Gastroesophageal sphincter (tissue), 4 donors: ENCODE results near the gene CMBL. TPM values are rescaled to one million over a fixed set of nuclear protein-coding genes. Genes with fewer than 3 reads are reported as not detected.
A peak's percentile ranks its signal among the peaks of the same experiment; 100 is the strongest.

Source experiments
- ATAC-seq: fragments of 150-250 bp; one replicate; pipeline ENCODE4 v1.9.1; 2016; ENCODE audit warnings: mild to moderate bottlenecking, moderate library complexity
- H3K27ac ChIP-seq, 4 donors: fragments of 200-600 bp; sonication (generic) in 3 of 4; 1 replicate in 3 of 4; 2 replicates in 1 of 4; pipeline ENCODE4 v1.5.1; 2016 to 2019
- H3K27me3 ChIP-seq: fragments of 200-600 bp; sonication (generic); one replicate; pipeline ENCODE4 v1.5.1; 2019
- H3K36me3 ChIP-seq, 2 donors: fragments of 200-600 bp; sonication (generic); one replicate each; pipeline ENCODE4 v1.5.1; 2019; ENCODE audit warnings: control low read depth in 1 of 2
- H3K4me1 ChIP-seq, 3 donors: fragments of 200-600 bp; sonication (generic); 1 replicate in 2 of 3; 2 replicates in 1 of 3; pipeline ENCODE4 v1.5.1; 2016 to 2019; ENCODE audit warnings: control low read depth in 2 of 3
- H3K4me3 ChIP-seq, 2 donors: fragments of 200-600 bp; sonication (generic); one replicate each; pipeline ENCODE4 v1.5.1; 2019; ENCODE audit warnings: mild to moderate bottlenecking in 1 of 2, moderate library complexity in 1 of 2
- H3K9me3 ChIP-seq, 3 donors: fragments of 200-600 bp; sonication (generic); one replicate each; pipeline ENCODE4 v1.5.1; 2017 to 2019; ENCODE audit warnings: control low read depth in 2 of 3
- EP300 ChIP-seq: sonication (generic); formaldehyde crosslinking; IDR thresholded peaks from one replicate; pipeline ENCODE4 v1.6.1; 2017; ENCODE audit warnings: antibody characterized with exemption, mild to moderate bottlenecking
- POLR2A ChIP-seq, 2 donors: fragments of 450-650 bp; IDR thresholded peaks; one replicate each; pipeline ENCODE4 v1.6.1; 2017; ENCODE audit warnings: antibody characterized with exemption in 2 of 2, mild to moderate bottlenecking in 2 of 2, moderate library complexity in 1 of 2
- POLR2AphosphoS5 ChIP-seq: sonication (generic); formaldehyde crosslinking; IDR thresholded peaks from one replicate; pipeline ENCODE4 v1.6.1; 2017; ENCODE audit warnings: antibody characterized with exemption
- WGBS, 2 donors: methylation state at CpG; one replicate each; pipeline ENCODE4 v1.1.5; 2018; ENCODE audit warnings: low coverage in 1 of 2; 5-methylcytosine and 5-hydroxymethylcytosine counted together
- total RNA-seq, 4 donors: library from RNA; depleted of rRNA; stranded (reverse); fragments of >200 nt; gene quantifications; one replicate each; pipeline ENCODE4 v1.1.0, GENCODE V29; 2016
- TF ChIP-seq, protein P1 (sequence below), 4 experiments: fragments of 200-600 bp in 2 of 4; fragments of 450-650 bp in 2 of 4; sonication (generic) in 1 of 4; IDR thresholded peaks; one replicate each; pipeline ENCODE4 v1.5.1; 2017 to 2019; ENCODE audit warnings: antibody characterized with exemption in 4 of 4, mild to moderate bottlenecking in 2 of 4, moderate library complexity in 2 of 4

CMBL gene
- total RNA-seq, 4 donors from 2014 or later = 2.2 to 7.7 (median 4.4) TPM

DNA sequence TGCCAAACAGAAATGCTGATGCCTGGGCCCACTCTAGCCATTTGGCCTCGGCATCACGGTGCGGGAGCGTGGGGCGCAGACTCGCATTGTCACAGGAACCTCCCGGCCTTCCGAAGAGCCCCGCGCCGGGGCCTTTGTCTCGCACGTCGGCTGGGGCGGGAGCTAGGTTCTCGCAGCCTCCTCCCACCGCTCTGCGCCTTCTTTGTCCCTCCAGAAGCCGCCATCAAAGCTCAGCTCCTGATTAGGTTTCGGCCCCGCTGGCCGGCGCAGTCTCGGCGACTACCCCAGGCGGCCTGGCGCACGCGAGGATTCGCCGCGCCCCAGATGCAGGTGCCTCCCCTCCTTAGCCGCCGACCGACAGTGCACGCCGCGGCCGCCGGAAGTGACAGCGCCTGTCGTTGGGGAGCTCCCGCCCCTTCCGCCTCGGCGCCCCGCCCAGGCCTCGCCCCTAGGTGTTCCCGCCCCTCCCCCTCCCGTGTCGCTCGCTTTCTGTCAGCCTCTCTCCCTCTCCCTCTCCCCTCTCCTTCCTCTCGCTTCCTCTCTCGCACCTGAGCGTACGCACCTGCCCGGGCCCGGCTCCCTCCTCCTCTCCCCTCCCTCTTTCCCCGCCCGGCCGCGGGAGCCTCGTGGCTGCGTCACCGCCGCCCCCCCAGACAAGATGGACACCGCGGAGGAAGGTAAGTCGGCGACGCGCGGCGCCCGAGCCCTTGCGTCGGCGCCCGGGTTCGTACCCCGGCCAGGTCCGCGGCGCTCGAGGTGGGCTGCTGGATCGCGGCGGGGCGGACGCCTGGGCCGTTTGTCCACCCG lies 45.7 kb upstream of the CMBL start, which contains the start of gene MARCHF6:
MARCHF6 (plus strand) TSS at position 455 of the 807 bp plus-strand sequence; CDS start at position 659, 204 bp downstream.
- no peaks in the 10 kb centered on the region for H3K36me3 ChIP-seq
- 0% methylated on average over 24 of the region's 92 CpGs; no CpG with 5 or more reads in 1 of the 2 donors for WGBS, 2 donors
- no peaks in the 10 kb centered on the region for H3K27me3 ChIP-seq
- ATAC-seq = peak; percentile 98
- H3K9me3 ChIP-seq = no peaks in the 10 kb centered on the region
- H3K4me1 ChIP-seq = peaks cover 0 to 52% (median 9%) of the 10 kb centered on the region in 3 donors
- peak; percentile 95 for TF ChIP-seq POLR2AphosphoS5
- TF ChIP-seq EP300 = no peak
- TF ChIP-seq POLR2A (IDR thresholded peaks at IDR 0.05) = peak; percentile 88 to 91
- TF ChIP-seq, protein P1, sequence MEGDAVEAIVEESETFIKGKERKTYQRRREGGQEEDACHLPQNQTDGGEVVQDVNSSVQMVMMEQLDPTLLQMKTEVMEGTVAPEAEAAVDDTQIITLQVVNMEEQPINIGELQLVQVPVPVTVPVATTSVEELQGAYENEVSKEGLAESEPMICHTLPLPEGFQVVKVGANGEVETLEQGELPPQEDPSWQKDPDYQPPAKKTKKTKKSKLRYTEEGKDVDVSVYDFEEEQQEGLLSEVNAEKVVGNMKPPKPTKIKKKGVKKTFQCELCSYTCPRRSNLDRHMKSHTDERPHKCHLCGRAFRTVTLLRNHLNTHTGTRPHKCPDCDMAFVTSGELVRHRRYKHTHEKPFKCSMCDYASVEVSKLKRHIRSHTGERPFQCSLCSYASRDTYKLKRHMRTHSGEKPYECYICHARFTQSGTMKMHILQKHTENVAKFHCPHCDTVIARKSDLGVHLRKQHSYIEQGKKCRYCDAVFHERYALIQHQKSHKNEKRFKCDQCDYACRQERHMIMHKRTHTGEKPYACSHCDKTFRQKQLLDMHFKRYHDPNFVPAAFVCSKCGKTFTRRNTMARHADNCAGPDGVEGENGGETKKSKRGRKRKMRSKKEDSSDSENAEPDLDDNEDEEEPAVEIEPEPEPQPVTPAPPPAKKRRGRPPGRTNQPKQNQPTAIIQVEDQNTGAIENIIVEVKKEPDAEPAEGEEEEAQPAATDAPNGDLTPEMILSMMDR (IDR thresholded peaks at IDR 0.05) = peak in 1 of 4 experiments; percentile 13
- H3K27ac ChIP-seq = peak within 1 kb of the TSS; percentile 95 to 97 (median 96)
- H3K4me3 ChIP-seq = peak within 1 kb of the TSS; percentile 78 to 92

- no peak for ATAC-seq
- 21 to 24% methylated on average over 16 to 17 of the region's 19 CpGs for WGBS, 2 donors
- TF ChIP-seq POLR2AphosphoS5 (no peak), POLR2A (IDR thresholded peaks at IDR 0.05) (no peak), EP300 (no peak)
- TF ChIP-seq, protein P1 (IDR thresholded peaks at IDR 0.05) = no peak
- Histone ChIP-seq H3K9me3 (no peaks in the 10 kb centered on the region), H3K4me3 (peak overlapping the region; percentile 78 to 92), H3K36me3 (no peaks in the 10 kb centered on the region), H3K4me1 (peaks cover 0 to 45% (median 9%) of the 10 kb centered on the region in 3 donors), H3K27me3 (no peaks in the 10 kb centered on the region), H3K27ac (peak overlapping the region; percentile 95 to 97 (median 96))
Observed at GRCh38 chr5:10352430-10353240, 44.9 kb upstream of the CMBL start.

GRCh38 chr5:10351919-10352318 lies 44.2 kb upstream of the CMBL start:
- WGBS, 2 donors = 83 to 85% methylated on average over 5 to 6 of the region's 8 CpGs
- Histone ChIP-seq H3K9me3 (no peaks in the 10 kb centered on the region), H3K27me3 (no peaks in the 10 kb centered on the region), H3K36me3 (no peaks in the 10 kb centered on the region), H3K4me3 (no peak overlapping the region), H3K27ac (peak overlapping the region; percentile 31 to 96 (median 69)), H3K4me1 (peaks cover 0 to 38% (median 9%) of the 10 kb centered on the region in 3 donors)
- ATAC-seq = no peak
- TF ChIP-seq, protein P1 (IDR thresholded peaks at IDR 0.05) = no peak
- TF ChIP-seq POLR2A (IDR thresholded peaks at IDR 0.05) (no peak), POLR2AphosphoS5 (no peak), EP300 (no peak)

DNA sequence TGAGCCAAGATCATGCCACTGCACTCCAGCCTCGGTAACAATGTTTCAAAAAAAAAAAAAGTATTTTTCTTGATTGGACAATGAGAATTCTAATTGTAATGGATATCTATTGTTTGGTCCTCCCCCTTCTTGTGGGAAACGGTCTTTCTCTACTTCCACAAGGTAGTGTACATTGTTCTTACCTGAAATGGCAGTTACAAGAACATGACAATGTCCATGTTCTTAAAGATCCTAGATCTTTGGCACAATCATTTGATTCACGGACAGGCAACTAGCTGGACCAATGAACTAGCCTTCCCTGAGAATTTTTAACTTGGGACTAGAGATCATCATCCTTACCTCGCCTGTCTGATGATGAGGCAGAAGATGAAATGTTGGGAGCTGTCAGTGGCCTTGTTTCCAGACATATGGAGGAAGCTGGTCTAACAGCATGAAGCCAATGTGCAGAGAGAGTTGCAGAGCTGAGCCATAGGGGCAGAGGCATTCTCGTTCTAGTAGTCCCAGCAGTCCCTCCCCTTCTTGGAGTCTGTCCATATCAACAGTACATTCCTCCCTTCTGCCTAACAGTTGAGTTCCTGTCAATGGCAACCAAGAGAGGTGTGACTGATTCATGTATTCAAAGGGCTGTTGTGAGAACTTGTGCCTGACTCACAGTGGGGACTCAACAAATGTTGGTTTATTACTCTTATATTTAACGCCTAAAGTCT lies 43.6 kb upstream of the CMBL start:
- 78 to 88% methylated on average over 6 of the region's 6 CpGs for WGBS, 2 donors
- Histone ChIP-seq H3K4me3 (no peak overlapping the region), H3K27ac (peak overlapping the region in 2 of 4 donors; percentile 43 to 96), H3K27me3 (no peaks in the 10 kb centered on the region), H3K4me1 (peaks cover 0 to 32% (median 9%) of the 10 kb centered on the region in 3 donors), H3K9me3 (no peaks in the 10 kb centered on the region), H3K36me3 (no peaks in the 10 kb centered on the region)
- ATAC-seq = no peak
- no peak for TF ChIP-seq POLR2AphosphoS5
- no peak for TF ChIP-seq POLR2A (IDR thresholded peaks at IDR 0.05)
- no peak for TF ChIP-seq EP300
- TF ChIP-seq, protein P1 (IDR thresholded peaks at IDR 0.05) = no peak
